ENCODE data around the gene CNEP1R1.

- TF ChIP-seq CTCF (IDR thresholded peaks at IDR 0.05) (no peak), EZH2 (IDR thresholded peaks at IDR 0.05; ENCODE audit: borderline replicate concordance, insufficient read depth, low read depth, low read length, poor library complexity, severe bottlenecking) (no peak)
Observed at GRCh38 chr16:50038756-50039529, 13.9 kb downstream of the CNEP1R1 start.
